A673 (cell line): Measurements from ENCODE around the gene ERC1.

ENCODE experiments used
- EZH2 ChIP-seq: fragments of 200-600 bp; sonication (generic); IDR thresholded peaks from 2 replicates; pipeline ENCODE4 v1.6.1; 2017; ENCODE audit warnings: borderline replicate concordance, low read depth, mild to moderate bottlenecking, mixed read lengths, antibody characterized with exemption, low read length; ENCODE audit not compliant: poor library complexity, severe bottlenecking
- TF ChIP-seq, protein P1 (sequence below): fragments of 300-800, 200-600 bp; sonication (generic); conservative IDR thresholded peaks from 2 replicates; pipeline ENCODE4 v1.5.1; 2017; ENCODE audit warnings: low read depth, mild to moderate bottlenecking, antibody characterized with exemption, low read length, moderate library complexity, mixed read lengths

DNA sequence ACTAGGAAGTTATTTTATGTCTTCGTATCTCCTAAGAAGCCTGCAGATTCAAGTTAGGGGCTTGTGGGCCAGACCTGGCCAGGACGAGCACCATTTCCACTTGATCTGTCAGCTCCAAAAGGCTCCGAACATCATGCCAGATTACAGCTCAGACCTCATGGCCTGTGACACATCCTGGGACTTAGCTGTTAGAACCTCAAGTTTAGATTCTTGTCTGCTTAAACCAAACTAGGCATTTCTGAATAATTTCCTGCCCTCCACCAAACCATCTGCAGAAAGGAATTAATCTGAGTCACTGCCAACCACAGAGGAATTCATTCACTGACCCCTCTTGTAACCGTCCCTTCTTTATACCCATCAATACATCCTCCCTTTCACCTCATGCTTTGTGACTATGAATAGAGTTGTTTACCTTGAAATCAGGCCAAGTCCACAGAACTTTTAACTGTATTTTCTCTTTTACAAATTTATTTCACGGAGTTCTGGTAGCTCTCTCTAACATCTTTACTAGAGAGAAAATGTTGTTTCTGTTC lies 483.1 kb downstream of the ERC1 start:
- TF ChIP-seq, protein P1, sequence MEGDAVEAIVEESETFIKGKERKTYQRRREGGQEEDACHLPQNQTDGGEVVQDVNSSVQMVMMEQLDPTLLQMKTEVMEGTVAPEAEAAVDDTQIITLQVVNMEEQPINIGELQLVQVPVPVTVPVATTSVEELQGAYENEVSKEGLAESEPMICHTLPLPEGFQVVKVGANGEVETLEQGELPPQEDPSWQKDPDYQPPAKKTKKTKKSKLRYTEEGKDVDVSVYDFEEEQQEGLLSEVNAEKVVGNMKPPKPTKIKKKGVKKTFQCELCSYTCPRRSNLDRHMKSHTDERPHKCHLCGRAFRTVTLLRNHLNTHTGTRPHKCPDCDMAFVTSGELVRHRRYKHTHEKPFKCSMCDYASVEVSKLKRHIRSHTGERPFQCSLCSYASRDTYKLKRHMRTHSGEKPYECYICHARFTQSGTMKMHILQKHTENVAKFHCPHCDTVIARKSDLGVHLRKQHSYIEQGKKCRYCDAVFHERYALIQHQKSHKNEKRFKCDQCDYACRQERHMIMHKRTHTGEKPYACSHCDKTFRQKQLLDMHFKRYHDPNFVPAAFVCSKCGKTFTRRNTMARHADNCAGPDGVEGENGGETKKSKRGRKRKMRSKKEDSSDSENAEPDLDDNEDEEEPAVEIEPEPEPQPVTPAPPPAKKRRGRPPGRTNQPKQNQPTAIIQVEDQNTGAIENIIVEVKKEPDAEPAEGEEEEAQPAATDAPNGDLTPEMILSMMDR = no peak
- no peak for TF ChIP-seq EZH2
